Measurements from ENCODE around the gene TFEB. TPM values are rescaled to one million over a fixed set of nuclear protein-coding genes. Genes with fewer than 3 reads are reported as not detected.

The TFEB gene
- total and polyA plus RNA-seq, 2 donors (not counting 1 experiment from before 2014, with no cell fraction given), result 1.9 to 7.6 TPM

DNA sequence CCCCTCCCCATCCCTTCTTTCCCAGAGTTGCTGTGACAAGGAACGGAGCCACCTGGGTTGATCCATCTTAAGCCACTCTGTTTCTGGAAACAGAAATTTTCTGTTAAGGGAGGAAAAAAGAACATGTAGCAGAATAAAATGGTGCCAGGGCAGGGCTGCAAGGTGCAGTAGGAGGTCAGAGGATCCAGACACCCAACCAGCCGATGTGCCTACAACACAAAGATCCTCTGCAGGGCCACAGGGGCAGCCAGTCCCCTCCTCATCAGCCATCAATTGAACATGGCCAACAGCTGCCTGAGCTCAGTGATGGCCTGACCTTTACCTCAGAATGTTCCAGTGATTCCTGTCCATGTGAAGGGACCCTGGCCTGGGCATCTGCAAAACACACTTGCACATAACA is 85.3 kb downstream of the TFEB start:
- H3K36me3 ChIP-seq (ENCODE audit: control insufficient read depth, insufficient read depth, low read length), result no peaks in the 10 kb centered on the region

DNA sequence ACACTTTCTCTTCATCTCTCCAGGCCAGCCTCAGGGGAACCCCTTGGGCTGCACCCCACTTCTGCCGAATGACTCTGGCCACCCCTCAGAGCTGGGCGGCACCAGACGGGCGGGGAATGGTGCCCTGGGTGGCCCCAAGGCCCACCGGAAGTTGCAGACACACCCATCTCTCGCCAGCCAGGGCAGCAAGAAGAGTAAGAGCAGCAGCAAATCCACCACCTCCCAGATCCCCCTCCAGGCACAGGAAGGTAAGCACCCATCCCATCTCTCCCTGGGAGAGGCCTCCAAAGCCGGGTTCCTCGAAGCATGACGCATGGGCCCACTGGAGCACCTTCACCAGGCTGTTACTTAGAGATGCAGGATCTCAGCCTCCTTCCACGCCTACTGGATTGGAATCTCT is 85.8 kb downstream of the TFEB start:
- Histone ChIP-seq H3K4me3 (replicated peaks in 1 of 4; ENCODE audit: control extremely low read depth in 1 of 4, insufficient read depth in 1 of 4, low read depth in 3 of 4, low read length in 4 of 4) (no peak overlapping the region), H3K79me2 (ENCODE audit: control insufficient read depth, insufficient read depth, low read length) (no peaks in the 10 kb centered on the region), H3K27ac (ENCODE audit: insufficient read depth, low read length) (no peak overlapping the region), H2AFZ (ENCODE audit: low read length) (no peak overlapping the region), H3K36me3 (ENCODE audit: control insufficient read depth, insufficient read depth, low read length) (no peaks in the 10 kb centered on the region), H3K4me2 (ENCODE audit: extremely low read depth, insufficient read depth, low read length) (no peak overlapping the region), H3K9me3 (ENCODE audit: control insufficient read depth, insufficient read depth, low read depth, low read length) (no peaks in the 10 kb centered on the region), H3K27me3 (ENCODE audit: control insufficient read depth, insufficient read depth, low read length) (peaks cover 7% of the 10 kb centered on the region), H3K9ac (ENCODE audit: insufficient read depth, low read length) (no peak overlapping the region), H4K20me1 (ENCODE audit: control insufficient read depth, extremely low read depth, insufficient read depth, low read length) (no peaks in the 10 kb centered on the region), H3K4me1 (ENCODE audit: control insufficient read depth, extremely low read depth, insufficient read depth, low read length) (no peaks in the 10 kb centered on the region)
- TF ChIP-seq, protein P1, sequence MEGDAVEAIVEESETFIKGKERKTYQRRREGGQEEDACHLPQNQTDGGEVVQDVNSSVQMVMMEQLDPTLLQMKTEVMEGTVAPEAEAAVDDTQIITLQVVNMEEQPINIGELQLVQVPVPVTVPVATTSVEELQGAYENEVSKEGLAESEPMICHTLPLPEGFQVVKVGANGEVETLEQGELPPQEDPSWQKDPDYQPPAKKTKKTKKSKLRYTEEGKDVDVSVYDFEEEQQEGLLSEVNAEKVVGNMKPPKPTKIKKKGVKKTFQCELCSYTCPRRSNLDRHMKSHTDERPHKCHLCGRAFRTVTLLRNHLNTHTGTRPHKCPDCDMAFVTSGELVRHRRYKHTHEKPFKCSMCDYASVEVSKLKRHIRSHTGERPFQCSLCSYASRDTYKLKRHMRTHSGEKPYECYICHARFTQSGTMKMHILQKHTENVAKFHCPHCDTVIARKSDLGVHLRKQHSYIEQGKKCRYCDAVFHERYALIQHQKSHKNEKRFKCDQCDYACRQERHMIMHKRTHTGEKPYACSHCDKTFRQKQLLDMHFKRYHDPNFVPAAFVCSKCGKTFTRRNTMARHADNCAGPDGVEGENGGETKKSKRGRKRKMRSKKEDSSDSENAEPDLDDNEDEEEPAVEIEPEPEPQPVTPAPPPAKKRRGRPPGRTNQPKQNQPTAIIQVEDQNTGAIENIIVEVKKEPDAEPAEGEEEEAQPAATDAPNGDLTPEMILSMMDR (conservative IDR thresholded peaks at IDR 0.05 in 1 of 2, IDR thresholded peaks at IDR 0.05 in 1 of 2; ENCODE audit: low read depth in 1 of 2, low read length in 2 of 2), result no peak
- TF ChIP-seq EZH2 (IDR thresholded peaks at IDR 0.05; ENCODE audit: low read length, missing control alignments), result no peak
- DNase-seq (ENCODE audit: low read depth in 2 of 2), result no peak

More for the DNA sequence above, 85.3 kb downstream of the TFEB start:
- Histone ChIP-seq H3K79me2 (ENCODE audit: control insufficient read depth, insufficient read depth, low read length) (no peaks in the 10 kb centered on the region), H3K4me2 (ENCODE audit: extremely low read depth, insufficient read depth, low read length) (no peak overlapping the region), H3K9ac (ENCODE audit: insufficient read depth, low read length) (no peak overlapping the region), H3K27me3 (ENCODE audit: control insufficient read depth, insufficient read depth, low read length) (peaks cover 7% of the 10 kb centered on the region), H3K4me3 (replicated peaks in 1 of 4; ENCODE audit: control extremely low read depth in 1 of 4, insufficient read depth in 1 of 4, low read depth in 3 of 4, low read length in 4 of 4) (no peak overlapping the region), H2AFZ (ENCODE audit: low read length) (no peak overlapping the region), H3K27ac (ENCODE audit: insufficient read depth, low read length) (no peak overlapping the region), H3K9me3 (ENCODE audit: control insufficient read depth, insufficient read depth, low read depth, low read length) (no peaks in the 10 kb centered on the region), H3K4me1 (ENCODE audit: control insufficient read depth, extremely low read depth, insufficient read depth, low read length) (no peaks in the 10 kb centered on the region), H4K20me1 (ENCODE audit: control insufficient read depth, extremely low read depth, insufficient read depth, low read length) (no peaks in the 10 kb centered on the region)
- no peak for TF ChIP-seq EZH2 (IDR thresholded peaks at IDR 0.05; ENCODE audit: low read length, missing control alignments)
- DNase-seq (ENCODE audit: low read depth in 2 of 2), result no peak

- Histone ChIP-seq H3K9ac (ENCODE audit: insufficient read depth, low read length) (no peak overlapping the region), H3K4me2 (ENCODE audit: extremely low read depth, insufficient read depth, low read length) (no peak overlapping the region), H3K4me1 (ENCODE audit: control insufficient read depth, extremely low read depth, insufficient read depth, low read length) (no peaks in the 10 kb centered on the region), H3K79me2 (ENCODE audit: control insufficient read depth, insufficient read depth, low read length) (no peaks in the 10 kb centered on the region), H3K9me3 (ENCODE audit: control insufficient read depth, insufficient read depth, low read depth, low read length) (no peaks in the 10 kb centered on the region), H3K27me3 (ENCODE audit: control insufficient read depth, insufficient read depth, low read length) (peaks cover 7% of the 10 kb centered on the region), H2AFZ (ENCODE audit: low read length) (no peak overlapping the region), H3K36me3 (ENCODE audit: control insufficient read depth, insufficient read depth, low read length) (no peaks in the 10 kb centered on the region), H3K27ac (ENCODE audit: insufficient read depth, low read length) (no peak overlapping the region), H4K20me1 (ENCODE audit: control insufficient read depth, extremely low read depth, insufficient read depth, low read length) (no peaks in the 10 kb centered on the region), H3K4me3 (replicated peaks in 1 of 4; ENCODE audit: control extremely low read depth in 1 of 4, insufficient read depth in 1 of 4, low read depth in 3 of 4, low read length in 4 of 4) (no peak overlapping the region)
- TF ChIP-seq, protein P1 (conservative IDR thresholded peaks at IDR 0.05 in 1 of 2, IDR thresholded peaks at IDR 0.05 in 1 of 2; ENCODE audit: low read depth in 1 of 2, low read length in 2 of 2), result no peak
- DNase-seq (ENCODE audit: low read depth in 2 of 2), result no peak
Observed at GRCh38 chr6:41648921-41649320, 86.5 kb downstream of the TFEB start.
